ENCODE measurements around the gene YKT6.

The YKT6 gene

DNA sequence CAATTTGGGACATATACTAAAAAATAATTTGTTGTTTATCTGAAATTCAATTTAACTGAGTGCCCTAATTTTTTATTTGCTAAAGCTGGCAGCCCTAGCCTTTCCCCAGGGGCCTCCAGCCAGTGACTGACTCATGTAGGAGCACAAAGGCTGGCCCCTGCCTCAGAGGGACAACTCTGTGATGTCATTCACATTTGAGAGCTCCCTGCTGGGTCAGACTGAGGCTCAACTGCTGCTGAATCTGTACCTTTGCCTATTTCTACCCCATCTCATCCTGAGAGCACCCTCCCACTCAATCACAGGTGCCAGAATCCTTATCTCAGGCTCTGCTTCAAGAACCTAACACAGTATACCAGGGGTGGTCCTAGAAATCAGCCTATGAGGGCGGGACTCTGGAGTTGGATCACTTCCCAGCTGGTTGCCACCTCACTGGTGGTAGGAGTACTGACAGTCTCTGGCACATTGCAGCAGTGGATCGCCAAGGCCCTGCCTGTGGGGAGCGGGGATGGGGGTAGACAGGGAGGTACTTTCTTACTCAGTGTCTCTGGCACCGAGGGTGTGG lies 23.1 kb upstream of the YKT6 start:
- Histone ChIP-seq H3K36me3 (ENCODE audit: insufficient read depth, low read length) (no peaks in the 10 kb centered on the region), H3K4me3 (ENCODE audit: low read depth in 1 of 2, low read length in 2 of 2) (no peak overlapping the region), H3K27me3 (ENCODE audit: insufficient read depth, low read length, poor library complexity) (no peaks in the 10 kb centered on the region), H3K9me3 (ENCODE audit: insufficient read depth, low read length, severe bottlenecking) (peaks cover 6% of the 10 kb centered on the region), H3K27ac (ENCODE audit: low read length) (no peak overlapping the region), H2AFZ (ENCODE audit: low read depth, low read length) (no peak overlapping the region), H4K20me1 (ENCODE audit: insufficient read depth, low read length) (0 out of 2 replicates have a peak, but pooled peaks cover 2% of the 10 kb centered on the region), H3K9ac (ENCODE audit: low read depth, low read length) (no peak overlapping the region), H3K79me2 (ENCODE audit: insufficient read depth, low read length) (no peaks in the 10 kb centered on the region), H3K4me2 (ENCODE audit: insufficient read depth, low read length) (no peak overlapping the region), H3K4me1 (ENCODE audit: insufficient read depth, low read length) (no peaks in the 10 kb centered on the region)
- ATAC-seq (ENCODE audit: insufficient read depth, low read depth) = no peak
- DNase-seq = no peak
- TF ChIP-seq, protein P1, sequence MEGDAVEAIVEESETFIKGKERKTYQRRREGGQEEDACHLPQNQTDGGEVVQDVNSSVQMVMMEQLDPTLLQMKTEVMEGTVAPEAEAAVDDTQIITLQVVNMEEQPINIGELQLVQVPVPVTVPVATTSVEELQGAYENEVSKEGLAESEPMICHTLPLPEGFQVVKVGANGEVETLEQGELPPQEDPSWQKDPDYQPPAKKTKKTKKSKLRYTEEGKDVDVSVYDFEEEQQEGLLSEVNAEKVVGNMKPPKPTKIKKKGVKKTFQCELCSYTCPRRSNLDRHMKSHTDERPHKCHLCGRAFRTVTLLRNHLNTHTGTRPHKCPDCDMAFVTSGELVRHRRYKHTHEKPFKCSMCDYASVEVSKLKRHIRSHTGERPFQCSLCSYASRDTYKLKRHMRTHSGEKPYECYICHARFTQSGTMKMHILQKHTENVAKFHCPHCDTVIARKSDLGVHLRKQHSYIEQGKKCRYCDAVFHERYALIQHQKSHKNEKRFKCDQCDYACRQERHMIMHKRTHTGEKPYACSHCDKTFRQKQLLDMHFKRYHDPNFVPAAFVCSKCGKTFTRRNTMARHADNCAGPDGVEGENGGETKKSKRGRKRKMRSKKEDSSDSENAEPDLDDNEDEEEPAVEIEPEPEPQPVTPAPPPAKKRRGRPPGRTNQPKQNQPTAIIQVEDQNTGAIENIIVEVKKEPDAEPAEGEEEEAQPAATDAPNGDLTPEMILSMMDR (IDR thresholded peaks at IDR 0.05; ENCODE audit: borderline replicate concordance, extremely low read depth, low read length, poor library complexity, severe bottlenecking) = no peak
- TF ChIP-seq EZH2 (IDR thresholded peaks at IDR 0.05; ENCODE audit: borderline replicate concordance, low read depth, low read length, severe bottlenecking) = no peak

DNA sequence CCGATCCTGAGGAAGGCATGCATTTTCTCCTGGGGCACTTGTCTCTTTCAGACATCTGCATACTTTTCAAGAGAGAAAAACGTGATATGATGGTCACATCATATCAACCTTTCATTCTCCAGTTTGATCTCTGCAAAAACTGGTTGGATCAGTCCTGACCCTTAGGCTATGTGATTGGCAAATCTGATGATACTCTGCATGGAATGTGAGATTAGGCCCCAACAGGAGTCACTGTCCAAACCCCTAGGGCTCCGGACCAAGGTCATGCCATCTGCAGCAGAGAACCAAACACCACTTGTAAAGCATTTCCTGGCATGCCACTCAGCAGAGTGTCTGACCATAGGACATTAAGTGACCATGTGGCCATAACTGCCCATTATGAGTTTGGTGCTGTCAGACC lies 20.1 kb upstream of the YKT6 start:
- no peaks in the 10 kb centered on the region for H3K79me2 ChIP-seq (ENCODE audit: insufficient read depth, low read length)
- H3K4me3 ChIP-seq (ENCODE audit: low read depth in 1 of 2, low read length in 2 of 2) = no peak overlapping the region
- no peak for ATAC-seq (ENCODE audit: insufficient read depth, low read depth)
- no peaks in the 10 kb centered on the region for H3K36me3 ChIP-seq (ENCODE audit: insufficient read depth, low read length)
- H3K9me3 ChIP-seq (ENCODE audit: insufficient read depth, low read length, severe bottlenecking) = peaks cover 10% of the 10 kb centered on the region
- no peaks in the 10 kb centered on the region for H3K4me1 ChIP-seq (ENCODE audit: insufficient read depth, low read length)
- DNase-seq = no peak
- 0 out of 2 replicates have a peak, but pooled peaks cover 2% of the 10 kb centered on the region for H4K20me1 ChIP-seq (ENCODE audit: insufficient read depth, low read length)
- no peak overlapping the region for H3K4me2 ChIP-seq (ENCODE audit: insufficient read depth, low read length)
- no peak overlapping the region for H3K27ac ChIP-seq (ENCODE audit: low read length)
- no peak for TF ChIP-seq EZH2 (IDR thresholded peaks at IDR 0.05; ENCODE audit: borderline replicate concordance, low read depth, low read length, severe bottlenecking)
- TF ChIP-seq, protein P1 (IDR thresholded peaks at IDR 0.05; ENCODE audit: borderline replicate concordance, extremely low read depth, low read length, poor library complexity, severe bottlenecking) = no peak
- H2AFZ ChIP-seq (ENCODE audit: low read depth, low read length) = no peak overlapping the region
- H3K9ac ChIP-seq (ENCODE audit: low read depth, low read length) = no peak overlapping the region
- no peaks in the 10 kb centered on the region for H3K27me3 ChIP-seq (ENCODE audit: insufficient read depth, low read length, poor library complexity)

DNA sequence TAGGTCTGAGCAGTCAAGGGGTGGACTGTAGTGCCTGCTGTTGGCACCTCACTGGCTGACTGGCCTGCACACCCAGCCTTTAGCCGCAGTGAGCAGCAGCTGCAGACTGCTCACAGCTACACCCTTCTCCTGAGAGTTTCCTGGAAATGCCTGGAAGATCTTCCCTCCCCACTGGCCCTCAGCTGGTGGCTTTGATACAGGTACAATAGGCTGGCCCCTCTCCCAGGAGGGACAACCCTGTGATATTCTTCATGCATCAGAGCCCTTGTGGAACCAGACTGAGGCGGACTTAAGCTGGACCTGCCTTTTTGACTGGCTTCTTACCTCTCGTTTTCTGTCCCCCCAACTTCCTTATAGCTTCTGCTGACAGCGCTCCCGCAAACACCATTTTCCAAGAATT lies 18.0 kb upstream of the YKT6 start:
- H3K36me3 ChIP-seq (ENCODE audit: insufficient read depth, low read length) = no peaks in the 10 kb centered on the region
- no peak for DNase-seq
- H3K27ac ChIP-seq (ENCODE audit: low read length) = no peak overlapping the region
- H3K79me2 ChIP-seq (ENCODE audit: insufficient read depth, low read length) = no peaks in the 10 kb centered on the region
- H4K20me1 ChIP-seq (ENCODE audit: insufficient read depth, low read length) = no peaks in the 10 kb centered on the region
- H3K9me3 ChIP-seq (ENCODE audit: insufficient read depth, low read length, severe bottlenecking) = peaks cover 10% of the 10 kb centered on the region
- H3K27me3 ChIP-seq (ENCODE audit: insufficient read depth, low read length, poor library complexity) = no peaks in the 10 kb centered on the region
- TF ChIP-seq, protein P1 (IDR thresholded peaks at IDR 0.05; ENCODE audit: borderline replicate concordance, extremely low read depth, low read length, poor library complexity, severe bottlenecking) = no peak
- no peak for TF ChIP-seq EZH2 (IDR thresholded peaks at IDR 0.05; ENCODE audit: borderline replicate concordance, low read depth, low read length, severe bottlenecking)
- no peak overlapping the region for H2AFZ ChIP-seq (ENCODE audit: low read depth, low read length)
- no peak for ATAC-seq (ENCODE audit: insufficient read depth, low read depth)
- H3K4me3 ChIP-seq (ENCODE audit: low read depth in 1 of 2, low read length in 2 of 2) = no peak overlapping the region
- no peak overlapping the region for H3K4me2 ChIP-seq (ENCODE audit: insufficient read depth, low read length)
- H3K4me1 ChIP-seq (ENCODE audit: insufficient read depth, low read length) = no peaks in the 10 kb centered on the region
- H3K9ac ChIP-seq (ENCODE audit: low read depth, low read length) = no peak overlapping the region

Data from DND-41 (cell line).